Prostate gland (tissue), 2 donors: Measurements from ENCODE around the gene SLC16A10.

ENCODE experiments used
- CTCF ChIP-seq, 4 experiments: fragments of 200-600 bp in 2 of 4; fragments of 450-650 bp in 2 of 4; sonication (generic) in 2 of 4; IDR thresholded peaks; 1 replicate in 3 of 4; 2 replicates in 1 of 4; pipeline ENCODE4 v1.5.1; 2016 to 2019; ENCODE audit warnings: antibody characterized with exemption in 4 of 4, mild to moderate bottlenecking in 2 of 4, moderate library complexity in 2 of 4
- POLR2A ChIP-seq: fragments of 450-650 bp; IDR thresholded peaks from one replicate; pipeline ENCODE4 v1.6.1; 2016; ENCODE audit warnings: antibody characterized with exemption, mild to moderate bottlenecking
- POLR2AphosphoS5 ChIP-seq: sonication (generic); formaldehyde crosslinking; IDR thresholded peaks from one replicate; pipeline ENCODE4 v1.6.1; 2017; ENCODE audit warnings: antibody characterized with exemption

- TF ChIP-seq CTCF (IDR thresholded peaks at IDR 0.05) (no peak), POLR2A (no peak), POLR2AphosphoS5 (no peak)
These were observed 3.5 kb downstream of the SLC16A10 start for GRCh38 chr6:111090766-111091165.
